Activated T-cell treated with anti-CD3 and anti-CD28 coated beads, Interleukin-2, amount 50 U/mL, for 4 hours (primary cell): ENCODE data around the gene CAMK2G. TPM values are rescaled to one million over a fixed set of nuclear protein-coding genes. Genes with fewer than 3 reads are reported as not detected.

Experiments used
- ATAC-seq, 2 donors: fragments of 200-7000 bp; cut with Tn5 transposase; one replicate each; pipeline ENCODE4 v1.10.0; 2021
- DNase-seq: peaks from one replicate; pipeline ENCODE4 v3.0.0-alpha.2; 2020
- H3K27me3 Mint-ChIP-seq: one replicate; pipeline ENCODE4 v1.8.0; 2021; ENCODE audit warnings: low read depth, mixed read lengths
- H3K36me3 Mint-ChIP-seq: one replicate; pipeline ENCODE4 v1.8.0; 2022; ENCODE audit warnings: mixed read lengths; ENCODE audit not compliant: insufficient read depth
- H3K4me1 Mint-ChIP-seq: one replicate; pipeline ENCODE4 v1.8.0; 2021; ENCODE audit warnings: low read depth, mixed read lengths
- H3K4me3 Mint-ChIP-seq: one replicate; pipeline ENCODE4 v1.8.0; 2021; ENCODE audit warnings: mild to moderate bottlenecking, moderate library complexity, mixed read lengths
- H3K9me3 Mint-ChIP-seq: one replicate; pipeline ENCODE4 v1.8.0; 2021; ENCODE audit warnings: mixed read lengths
- total RNA-seq, 3 donors: library from RNA; stranded (reverse); gene quantifications; one replicate each; pipeline ENCODE4 v1.2.1, GENCODE V29; 2021

The CAMK2G gene
- total RNA-seq, 3 donors from 2014 or later: 14.5 to 20.7 (median 16.6) TPM

GRCh38 chr10:73774637-73775036 is 99.7 kb downstream of the CAMK2G start:
- peaks cover 22% of the 10 kb centered on the region for H3K36me3 Mint-ChIP-seq
- no peak for ATAC-seq
- H3K9me3 Mint-ChIP-seq: no peaks in the 10 kb centered on the region
- DNase-seq: no peak
- peaks cover 47% of the 10 kb centered on the region for H3K4me1 Mint-ChIP-seq
- no peaks in the 10 kb centered on the region for H3K27me3 Mint-ChIP-seq
- peak overlapping the region; percentile 91 for H3K4me3 Mint-ChIP-seq

GRCh38 chr10:73773152-73773879 is 101.0 kb downstream of the CAMK2G start:
- peak overlapping the region; percentile 91 for H3K4me3 Mint-ChIP-seq
- no peak for DNase-seq
- H3K36me3 Mint-ChIP-seq: peaks cover 31% of the 10 kb centered on the region
- no peaks in the 10 kb centered on the region for H3K27me3 Mint-ChIP-seq
- ATAC-seq: peak; percentile 4 to 12
- no peaks in the 10 kb centered on the region for H3K9me3 Mint-ChIP-seq
- peaks cover 54% of the 10 kb centered on the region for H3K4me1 Mint-ChIP-seq

GRCh38 chr10:73772281-73773151 is 101.8 kb downstream of the CAMK2G start:
- ATAC-seq: peak; percentile 79 to 82
- Mint-ChIP-seq H3K4me3 (peak overlapping the region; percentile 91), H3K27me3 (no peaks in the 10 kb centered on the region), H3K9me3 (no peaks in the 10 kb centered on the region), H3K36me3 (peaks cover 36% of the 10 kb centered on the region), H3K4me1 (peaks cover 54% of the 10 kb centered on the region)
- peak; percentile 75 for DNase-seq

- Mint-ChIP-seq H3K27me3 (no peaks in the 10 kb centered on the region), H3K4me3 (peak overlapping the region; percentile 91), H3K9me3 (no peaks in the 10 kb centered on the region), H3K36me3 (peaks cover 36% of the 10 kb centered on the region), H3K4me1 (peaks cover 47% of the 10 kb centered on the region)
- peak; percentile 1 to 49 for ATAC-seq
- peak; percentile 70 for DNase-seq
These were observed 102.6 kb downstream of the CAMK2G start for GRCh38 chr10:73771722-73772280.

GRCh38 chr10:73769396-73769795 is 105.0 kb downstream of the CAMK2G start:
- Mint-ChIP-seq H3K36me3 (peaks cover 48% of the 10 kb centered on the region), H3K4me3 (no peak overlapping the region), H3K4me1 (peaks cover 31% of the 10 kb centered on the region), H3K27me3 (no peaks in the 10 kb centered on the region), H3K9me3 (no peaks in the 10 kb centered on the region)
- ATAC-seq: no peak
- DNase-seq: no peak

GRCh38 chr10:73768881-73769280 is 105.5 kb downstream of the CAMK2G start:
- H3K9me3 Mint-ChIP-seq: no peaks in the 10 kb centered on the region
- H3K27me3 Mint-ChIP-seq: no peaks in the 10 kb centered on the region
- no peak overlapping the region for H3K4me3 Mint-ChIP-seq
- DNase-seq (peak; percentile 64), ATAC-seq (peak; percentile 19 to 23)
- H3K4me1 Mint-ChIP-seq: peaks cover 28% of the 10 kb centered on the region
- peaks cover 46% of the 10 kb centered on the region for H3K36me3 Mint-ChIP-seq

- no peak for ATAC-seq
- H3K4me1 Mint-ChIP-seq: peaks cover 42% of the 10 kb centered on the region
- H3K36me3 Mint-ChIP-seq: peaks cover 70% of the 10 kb centered on the region
- H3K27me3 Mint-ChIP-seq: no peaks in the 10 kb centered on the region
- H3K4me3 Mint-ChIP-seq: no peak overlapping the region
- DNase-seq: no peak
- no peaks in the 10 kb centered on the region for H3K9me3 Mint-ChIP-seq
These were observed 109.3 kb downstream of the CAMK2G start for GRCh38 chr10:73765066-73765465.

- H3K9me3 Mint-ChIP-seq: no peaks in the 10 kb centered on the region
- H3K36me3 Mint-ChIP-seq: peaks cover 65% of the 10 kb centered on the region
- H3K4me3 Mint-ChIP-seq: no peak overlapping the region
- DNase-seq (no peak), ATAC-seq (peak; percentile 23 to 33)
- H3K4me1 Mint-ChIP-seq: peaks cover 44% of the 10 kb centered on the region
- H3K27me3 Mint-ChIP-seq: no peaks in the 10 kb centered on the region
These were observed 111.0 kb downstream of the CAMK2G start for GRCh38 chr10:73763343-73763742.

GRCh38 chr10:73762915-73763314 is 111.4 kb downstream of the CAMK2G start:
- ATAC-seq: peak; percentile 40 to 48
- H3K9me3 Mint-ChIP-seq: no peaks in the 10 kb centered on the region
- no peak for DNase-seq
- peaks cover 62% of the 10 kb centered on the region for H3K36me3 Mint-ChIP-seq
- peaks cover 48% of the 10 kb centered on the region for H3K4me1 Mint-ChIP-seq
- H3K27me3 Mint-ChIP-seq: no peaks in the 10 kb centered on the region
- no peak overlapping the region for H3K4me3 Mint-ChIP-seq

Other genes with a start within 250 kb of the CAMK2G start
- gene MYOZ1, start 233.1 kb downstream of the CAMK2G start, total RNA-seq: not detected
- under 1 TPM in 1 of 3 donors, not detected in 2; 0.18 TPM for gene SYNPO2L, start 218.5 kb downstream of the CAMK2G start, total RNA-seq
- gene AGAP5, start 176.4 kb downstream of the CAMK2G start, total RNA-seq: 1 to 10 TPM; 4.2 to 8.2 (median 5.6) TPM
- 100 to 1,000 TPM; 101 to 109 (median 107) TPM for gene SEC24C, start 130.2 kb downstream of the CAMK2G start, total RNA-seq
- 10 to 100 TPM; 34.7 to 35.9 (median 35.9) TPM for gene CHCHD1, start 92.5 kb downstream of the CAMK2G start, total RNA-seq
- gene ZSWIM8, start 88.9 kb downstream of the CAMK2G start, total RNA-seq: 10 to 100 TPM; 31.3 to 41.2 (median 40.5) TPM
- 10 to 100 TPM; 51.1 to 67.1 (median 58.7) TPM for gene NDST2, start 63.0 kb downstream of the CAMK2G start, total RNA-seq
- 1 to 10 TPM in 1 of 3 donors, under 1 TPM in 2; 0.82 to 1.1 (median 0.84) TPM for gene PLAU, start 36.6 kb upstream of the CAMK2G start, total RNA-seq
- 10 to 100 TPM; 12.4 to 16.3 (median 14.7) TPM for gene VCL, start 123.6 kb upstream of the CAMK2G start, total RNA-seq